ENCODE measurements around the gene LRP1B. TPM values are rescaled to one million over a fixed set of nuclear protein-coding genes. Genes with fewer than 3 reads are reported as not detected.

The LRP1B gene
- total RNA-seq, 1 donor from 2014 or later: 0.54 TPM

DNA sequence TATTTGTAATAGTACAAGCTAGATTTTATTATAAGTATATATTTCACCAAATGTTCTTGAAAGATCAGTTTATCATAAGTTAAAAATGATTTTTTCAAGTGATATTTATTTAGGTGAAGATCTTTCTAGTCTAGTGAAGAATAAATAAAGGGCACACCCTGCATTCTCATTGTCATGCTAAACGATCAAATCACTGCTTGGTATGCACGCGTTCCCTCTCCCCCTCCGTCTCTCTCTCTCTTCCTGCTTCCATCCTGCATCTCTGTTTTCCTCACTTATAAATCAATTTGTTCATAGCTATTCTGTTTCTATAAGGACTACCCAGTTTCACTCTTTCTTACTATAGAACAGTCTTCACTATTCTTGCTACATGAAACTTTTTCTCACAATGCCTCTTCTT, 1067.4 kb downstream of the LRP1B start:
- Mint-ChIP-seq H3K4me3 (no peak overlapping the region), H3K27ac (ENCODE audit: unreplicated experiment) (no peak overlapping the region), H3K27me3 (ENCODE audit: low read depth) (no peaks in the 10 kb centered on the region), H3K36me3 (ENCODE audit: low read depth) (no peaks in the 10 kb centered on the region), H3K9me3 (no peaks in the 10 kb centered on the region), H3K4me1 (peaks cover 5% of the 10 kb centered on the region)
- TF ChIP-seq, protein P1, sequence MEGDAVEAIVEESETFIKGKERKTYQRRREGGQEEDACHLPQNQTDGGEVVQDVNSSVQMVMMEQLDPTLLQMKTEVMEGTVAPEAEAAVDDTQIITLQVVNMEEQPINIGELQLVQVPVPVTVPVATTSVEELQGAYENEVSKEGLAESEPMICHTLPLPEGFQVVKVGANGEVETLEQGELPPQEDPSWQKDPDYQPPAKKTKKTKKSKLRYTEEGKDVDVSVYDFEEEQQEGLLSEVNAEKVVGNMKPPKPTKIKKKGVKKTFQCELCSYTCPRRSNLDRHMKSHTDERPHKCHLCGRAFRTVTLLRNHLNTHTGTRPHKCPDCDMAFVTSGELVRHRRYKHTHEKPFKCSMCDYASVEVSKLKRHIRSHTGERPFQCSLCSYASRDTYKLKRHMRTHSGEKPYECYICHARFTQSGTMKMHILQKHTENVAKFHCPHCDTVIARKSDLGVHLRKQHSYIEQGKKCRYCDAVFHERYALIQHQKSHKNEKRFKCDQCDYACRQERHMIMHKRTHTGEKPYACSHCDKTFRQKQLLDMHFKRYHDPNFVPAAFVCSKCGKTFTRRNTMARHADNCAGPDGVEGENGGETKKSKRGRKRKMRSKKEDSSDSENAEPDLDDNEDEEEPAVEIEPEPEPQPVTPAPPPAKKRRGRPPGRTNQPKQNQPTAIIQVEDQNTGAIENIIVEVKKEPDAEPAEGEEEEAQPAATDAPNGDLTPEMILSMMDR (conservative IDR thresholded peaks at IDR 0.05): no peak
- no peak for DNase-seq (ENCODE audit: low read depth, low spot score)

DNA sequence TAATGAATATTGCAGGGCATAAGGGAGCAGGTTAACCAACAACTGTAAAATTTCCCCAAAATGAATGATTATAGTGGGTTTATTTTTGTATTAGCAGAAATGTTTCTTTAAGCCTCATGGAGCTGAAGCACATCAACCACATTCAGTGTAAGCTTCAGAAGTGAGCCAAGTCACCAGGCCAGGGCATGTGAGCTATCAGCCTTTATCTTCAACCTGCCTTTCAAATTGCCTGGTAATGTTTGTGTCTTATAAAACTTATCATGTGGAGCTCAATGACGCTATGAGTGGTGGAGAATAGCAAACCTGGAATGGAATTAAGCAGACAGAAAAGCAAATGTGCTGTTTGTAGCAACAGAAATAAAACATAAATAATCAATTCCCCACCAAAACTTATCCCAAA, 1068.4 kb downstream of the LRP1B start:
- H3K4me3 Mint-ChIP-seq: no peak overlapping the region
- TF ChIP-seq, protein P1 (conservative IDR thresholded peaks at IDR 0.05): no peak
- H3K27me3 Mint-ChIP-seq (ENCODE audit: low read depth): no peaks in the 10 kb centered on the region
- no peaks in the 10 kb centered on the region for H3K36me3 Mint-ChIP-seq (ENCODE audit: low read depth)
- no peak overlapping the region for H3K27ac Mint-ChIP-seq (ENCODE audit: unreplicated experiment)
- peaks cover 5% of the 10 kb centered on the region for H3K4me1 Mint-ChIP-seq
- DNase-seq (ENCODE audit: low read depth, low spot score): no peak
- no peaks in the 10 kb centered on the region for H3K9me3 Mint-ChIP-seq

DNA sequence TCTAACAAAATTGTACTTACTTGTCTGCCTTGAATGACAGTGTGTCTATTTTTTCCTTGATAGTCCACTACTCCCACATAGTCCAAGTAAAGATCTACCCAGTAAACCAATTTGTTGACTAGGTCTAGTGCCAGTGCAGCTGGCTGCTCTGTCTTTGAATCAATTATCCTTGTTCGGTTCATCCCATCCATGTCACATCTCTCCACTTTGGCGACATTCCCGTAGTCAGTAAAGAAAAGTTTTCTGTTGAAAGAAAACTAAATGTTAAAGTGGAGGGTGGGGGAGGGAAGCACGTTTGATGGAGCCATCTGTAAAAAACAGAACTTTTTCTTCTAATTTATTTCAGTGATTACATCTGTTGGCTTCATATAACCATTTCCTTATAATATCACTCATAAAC, 1068.8 kb downstream of the LRP1B start:
- no peak for DNase-seq (ENCODE audit: low read depth, low spot score)
- TF ChIP-seq, protein P1 (conservative IDR thresholded peaks at IDR 0.05): no peak
- H3K4me1 Mint-ChIP-seq: peaks cover 5% of the 10 kb centered on the region
- no peaks in the 10 kb centered on the region for H3K27me3 Mint-ChIP-seq (ENCODE audit: low read depth)
- no peak overlapping the region for H3K27ac Mint-ChIP-seq (ENCODE audit: unreplicated experiment)
- no peaks in the 10 kb centered on the region for H3K36me3 Mint-ChIP-seq (ENCODE audit: low read depth)
- H3K4me3 Mint-ChIP-seq: no peak overlapping the region
- no peaks in the 10 kb centered on the region for H3K9me3 Mint-ChIP-seq

DNA sequence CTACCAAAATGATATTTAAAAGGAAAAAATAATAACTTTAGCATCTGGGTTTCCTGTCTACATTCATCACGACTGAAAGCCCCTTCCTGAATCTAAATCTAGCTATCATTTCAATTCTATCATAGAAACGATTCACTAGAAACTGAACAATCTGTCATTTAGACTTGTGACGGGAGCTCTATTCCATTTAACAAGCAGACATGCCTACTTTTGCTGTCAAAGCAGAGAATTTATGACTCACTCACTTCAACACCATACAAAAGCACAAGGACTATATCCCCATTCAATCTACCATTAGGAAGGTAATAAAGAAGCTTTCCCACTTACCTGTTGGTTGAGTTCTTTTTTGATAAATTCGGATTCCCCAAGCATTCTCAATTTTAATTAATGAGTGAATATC, 1072.3 kb downstream of the LRP1B start:
- H3K4me1 Mint-ChIP-seq: peaks cover 2% of the 10 kb centered on the region
- H3K9me3 Mint-ChIP-seq: no peaks in the 10 kb centered on the region
- H3K36me3 Mint-ChIP-seq (ENCODE audit: low read depth): no peaks in the 10 kb centered on the region
- H3K27ac Mint-ChIP-seq (ENCODE audit: unreplicated experiment): no peak overlapping the region
- no peak overlapping the region for H3K4me3 Mint-ChIP-seq
- DNase-seq (ENCODE audit: low read depth, low spot score): no peak
- TF ChIP-seq, protein P1 (conservative IDR thresholded peaks at IDR 0.05): no peak
- no peaks in the 10 kb centered on the region for H3K27me3 Mint-ChIP-seq (ENCODE audit: low read depth)

DNA sequence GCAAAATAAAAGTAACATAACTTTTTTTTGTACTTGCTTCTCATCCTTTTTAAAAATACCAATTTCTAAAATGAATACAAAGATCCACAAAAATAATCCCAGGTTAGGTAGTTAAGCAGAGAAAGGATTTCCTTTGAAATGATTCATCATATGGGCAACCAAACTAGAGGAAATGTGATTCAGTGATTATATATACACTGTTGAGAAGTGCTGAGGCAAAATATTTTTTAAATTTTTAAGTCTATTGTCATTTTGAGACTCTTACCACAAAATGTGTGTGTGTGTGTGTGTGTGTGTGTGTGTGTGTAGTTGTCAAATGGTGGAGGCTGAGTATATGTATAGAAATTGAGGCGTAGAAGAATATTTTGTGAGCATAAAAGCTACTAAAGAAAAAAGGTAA, 1075.3 kb downstream of the LRP1B start:
- Mint-ChIP-seq H3K9me3 (no peaks in the 10 kb centered on the region), H3K27ac (ENCODE audit: unreplicated experiment) (no peak overlapping the region), H3K36me3 (ENCODE audit: low read depth) (no peaks in the 10 kb centered on the region), H3K4me1 (no peaks in the 10 kb centered on the region), H3K27me3 (ENCODE audit: low read depth) (no peaks in the 10 kb centered on the region), H3K4me3 (no peak overlapping the region)
- TF ChIP-seq, protein P1 (conservative IDR thresholded peaks at IDR 0.05): no peak
- DNase-seq (ENCODE audit: low read depth, low spot score): no peak

DNA sequence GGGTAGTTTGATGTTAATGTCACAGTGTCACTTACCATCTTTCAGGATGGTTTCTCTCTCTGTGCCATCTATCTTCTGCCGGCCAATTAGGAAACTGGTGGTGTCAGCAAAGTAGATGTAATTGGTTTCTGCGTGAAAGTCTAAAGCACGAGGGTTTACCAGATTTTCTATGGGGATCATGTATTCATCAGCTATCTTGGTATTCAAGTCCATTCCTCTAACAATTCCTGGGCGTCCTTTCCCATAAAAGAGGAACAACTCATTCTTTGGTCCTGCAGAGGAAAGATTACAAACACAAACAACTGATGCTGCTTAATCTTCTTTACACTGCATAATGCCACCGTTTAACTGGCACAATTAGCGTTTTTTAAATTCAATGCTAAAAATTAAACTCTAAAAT, 1081.9 kb downstream of the LRP1B start:
- Mint-ChIP-seq H3K4me1 (no peaks in the 10 kb centered on the region), H3K27ac (ENCODE audit: unreplicated experiment) (no peak overlapping the region), H3K27me3 (ENCODE audit: low read depth) (no peaks in the 10 kb centered on the region), H3K36me3 (ENCODE audit: low read depth) (no peaks in the 10 kb centered on the region), H3K9me3 (no peaks in the 10 kb centered on the region), H3K4me3 (no peak overlapping the region)
- no peak for DNase-seq (ENCODE audit: low read depth, low spot score)
- TF ChIP-seq, protein P1 (conservative IDR thresholded peaks at IDR 0.05): no peak

Measured in neural crest cell (in vitro differentiated cells).